Measurements from ENCODE around the gene SPRY1.

GRCh38 chr4:123430031-123430430 lies 33.4 kb downstream of the SPRY1 start:
- no peak for TF ChIP-seq CTCF (IDR thresholded peaks at IDR 0.05; ENCODE audit: low read length)
- no peak for TF ChIP-seq EZH2phosphoT487 (IDR thresholded peaks at IDR 0.05; ENCODE audit: low read length)

Measured in MM.1S (cell line).